Peyer's patch (tissue), 4 donors: Measurements from ENCODE around the gene PJA2.

ENCODE experiments used
- POLR2A ChIP-seq, 2 donors: fragments of 450-650 bp; IDR thresholded peaks; one replicate each; pipeline ENCODE4 v1.5.1; 2017; ENCODE audit warnings: antibody characterized with exemption in 2 of 2, mild to moderate bottlenecking in 2 of 2, moderate library complexity in 2 of 2
- TF ChIP-seq, protein P1 (sequence below), 6 experiments: fragments of 450-650 bp in 4 of 6; fragments of 200-600 bp in 2 of 6; sonication (generic) in 1 of 6; IDR thresholded peaks; one replicate each; pipeline ENCODE4 v1.5.1; 2017 to 2019; ENCODE audit warnings: antibody characterized with exemption in 6 of 6, mild to moderate bottlenecking in 3 of 6, moderate library complexity in 1 of 6

DNA sequence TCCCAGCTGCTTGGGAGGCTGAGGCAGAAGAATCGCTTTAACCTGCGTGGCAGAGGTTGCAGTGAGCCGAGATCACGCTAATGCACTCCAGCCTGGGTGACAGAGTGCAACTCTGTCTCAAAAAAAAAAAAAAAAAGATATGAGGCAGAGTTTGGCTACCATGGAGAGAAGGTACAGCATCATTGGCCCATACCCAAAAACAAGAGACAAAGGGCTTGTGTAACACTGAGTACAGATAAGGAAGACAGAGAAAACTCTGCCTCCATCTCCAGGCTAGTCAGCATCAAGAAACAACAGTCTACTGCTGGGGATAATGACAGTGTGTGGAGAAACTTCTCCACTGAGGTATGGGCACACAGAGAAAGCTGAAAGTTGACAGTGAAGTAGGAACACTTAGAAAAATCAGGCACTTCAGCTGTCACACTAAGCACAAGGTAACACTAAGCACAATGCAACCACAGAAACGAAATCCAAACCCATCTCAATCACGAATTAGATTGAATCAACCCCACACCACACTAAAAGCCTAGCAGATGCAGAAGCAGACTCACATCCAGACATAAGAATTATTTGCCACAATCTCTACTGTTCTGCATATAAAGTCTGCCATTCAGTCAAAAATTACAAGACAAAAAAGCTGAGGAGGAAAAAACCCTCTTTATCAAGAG lies 10.5 kb downstream of the PJA2 start:
- TF ChIP-seq, protein P1, sequence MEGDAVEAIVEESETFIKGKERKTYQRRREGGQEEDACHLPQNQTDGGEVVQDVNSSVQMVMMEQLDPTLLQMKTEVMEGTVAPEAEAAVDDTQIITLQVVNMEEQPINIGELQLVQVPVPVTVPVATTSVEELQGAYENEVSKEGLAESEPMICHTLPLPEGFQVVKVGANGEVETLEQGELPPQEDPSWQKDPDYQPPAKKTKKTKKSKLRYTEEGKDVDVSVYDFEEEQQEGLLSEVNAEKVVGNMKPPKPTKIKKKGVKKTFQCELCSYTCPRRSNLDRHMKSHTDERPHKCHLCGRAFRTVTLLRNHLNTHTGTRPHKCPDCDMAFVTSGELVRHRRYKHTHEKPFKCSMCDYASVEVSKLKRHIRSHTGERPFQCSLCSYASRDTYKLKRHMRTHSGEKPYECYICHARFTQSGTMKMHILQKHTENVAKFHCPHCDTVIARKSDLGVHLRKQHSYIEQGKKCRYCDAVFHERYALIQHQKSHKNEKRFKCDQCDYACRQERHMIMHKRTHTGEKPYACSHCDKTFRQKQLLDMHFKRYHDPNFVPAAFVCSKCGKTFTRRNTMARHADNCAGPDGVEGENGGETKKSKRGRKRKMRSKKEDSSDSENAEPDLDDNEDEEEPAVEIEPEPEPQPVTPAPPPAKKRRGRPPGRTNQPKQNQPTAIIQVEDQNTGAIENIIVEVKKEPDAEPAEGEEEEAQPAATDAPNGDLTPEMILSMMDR (IDR thresholded peaks at IDR 0.05), result no peak
- no peak for TF ChIP-seq POLR2A (IDR thresholded peaks at IDR 0.05)
